GM10266 (cell line): ENCODE results near the gene LRP11.

Experiments used
- DNase-seq: peaks from one replicate; pipeline ENCODE4 v3.0.0; 2012; ENCODE audit errors: extremely low spot score
- CTCF ChIP-seq: IDR thresholded peaks from 2 replicates; pipeline ENCODE4 v1.5.1; 2012; ENCODE audit warnings: mild to moderate bottlenecking, low read depth; ENCODE audit not compliant: control insufficient read depth, insufficient read depth; ENCODE audit errors: missing control alignments

The LRP11 gene

GRCh38 chr6:149888093-149888492, 23.9 kb upstream of the LRP11 start:
- no peak for TF ChIP-seq CTCF
- no peak for DNase-seq

GRCh38 chr6:149887343-149887742, 23.2 kb upstream of the LRP11 start:
- DNase-seq: no peak
- no peak for TF ChIP-seq CTCF

GRCh38 chr6:149885888-149886287, 21.7 kb upstream of the LRP11 start:
- TF ChIP-seq CTCF: no peak
- DNase-seq: no peak

- no peak for TF ChIP-seq CTCF
- no peak for DNase-seq
These were observed 20.5 kb upstream of the LRP11 start for GRCh38 chr6:149884617-149885016.

GRCh38 chr6:149884215-149884614, 20.1 kb upstream of the LRP11 start:
- TF ChIP-seq CTCF: no peak
- no peak for DNase-seq

GRCh38 chr6:149881860-149882259, 17.7 kb upstream of the LRP11 start:
- DNase-seq: no peak
- TF ChIP-seq CTCF: no peak

- no peak for DNase-seq
- no peak for TF ChIP-seq CTCF
These were observed 17.1 kb upstream of the LRP11 start for GRCh38 chr6:149881066-149881766.
